Right kidney (tissue), 1 donor: ENCODE measurements around the gene STRAP.
"Not testable (repeated sequence)": the region's sequence is repeated elsewhere in the genome, so short reads cannot be mapped to it uniquely, and the experiment has no call there.

Experiments
- DNase-seq: peaks from one replicate; pipeline ENCODE4 v3.0.0-alpha.2; 2016

The STRAP gene

GRCh38 chr12:15863984-15864383 is 18.2 kb upstream of the STRAP start:
- no peak for DNase-seq

- DNase-seq, result no peak
Measured at GRCh38 chr12:15868186-15868585, 14.0 kb upstream of the STRAP start.

DNA sequence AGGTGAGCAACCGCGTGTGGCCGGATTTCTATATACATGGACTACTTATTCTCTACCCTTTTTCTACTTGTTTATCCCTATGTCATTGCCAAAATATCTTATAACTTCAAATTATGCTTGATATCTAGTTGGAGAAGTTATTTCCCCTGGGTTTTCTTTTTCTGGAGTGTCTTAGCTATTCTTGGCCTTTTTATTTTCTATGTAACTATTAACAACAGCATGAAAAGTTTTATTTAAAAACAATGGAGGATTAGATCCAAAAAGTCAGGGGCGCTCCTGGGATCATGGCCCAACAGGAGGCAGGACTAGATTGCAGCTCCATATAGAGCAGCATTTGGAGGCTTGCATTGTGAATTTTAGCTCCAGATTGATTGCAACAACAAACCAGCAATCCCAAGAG is 8.6 kb upstream of the STRAP start:
- DNase-seq, result no peak

DNA sequence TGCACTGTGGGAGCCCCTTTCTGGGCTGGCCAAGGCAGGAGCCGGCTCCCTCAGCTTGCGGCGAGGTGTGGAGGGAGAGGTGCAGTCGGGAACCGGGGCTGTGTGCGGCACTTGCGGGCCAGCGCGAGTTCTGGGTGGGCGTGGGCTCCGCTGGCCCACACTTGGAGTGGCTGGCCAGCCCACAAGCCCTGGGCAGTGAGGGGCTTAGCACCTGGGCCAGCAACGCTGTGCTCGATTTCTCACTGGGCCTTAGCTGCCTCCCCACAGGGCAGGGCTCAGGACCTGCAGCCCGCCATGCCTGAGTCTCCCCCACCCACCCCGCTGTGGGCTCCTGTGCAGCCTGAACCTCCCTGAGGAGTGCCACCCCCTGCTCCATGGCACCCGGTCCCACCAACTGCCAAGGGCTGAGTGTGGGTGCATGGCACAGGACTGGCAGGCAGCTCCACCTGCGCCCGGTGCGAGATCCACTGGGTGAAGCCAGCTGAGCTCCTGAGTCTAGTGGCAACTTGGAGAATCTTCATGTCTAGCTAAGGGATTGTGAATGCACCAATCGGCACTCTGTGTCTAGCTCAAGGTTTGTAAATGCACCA is 7.5 kb upstream of the STRAP start:
- not testable (repeated sequence) for DNase-seq

GRCh38 chr12:15875863-15876262 is 6.3 kb upstream of the STRAP start:
- DNase-seq, result no peak

DNA sequence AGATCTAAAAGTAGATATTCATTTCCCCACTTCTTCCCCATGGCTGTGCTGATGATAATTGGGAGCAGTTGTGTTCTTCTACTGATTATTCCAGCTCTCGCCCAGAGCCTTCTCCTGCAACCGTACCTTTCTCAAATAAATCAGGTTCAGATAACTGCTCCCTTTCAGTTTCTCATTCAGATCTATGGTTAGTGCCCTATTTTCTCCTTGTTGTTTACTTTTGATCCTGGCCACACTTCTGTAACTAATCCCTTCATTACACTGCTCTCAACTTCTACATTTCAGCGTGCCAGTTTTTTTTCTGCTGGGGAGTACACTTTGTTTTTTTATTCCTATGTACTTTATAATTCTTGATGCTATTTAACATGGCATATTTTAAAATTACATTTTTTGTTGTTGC is 2.8 kb upstream of the STRAP start:
- DNase-seq, result no peak

- DNase-seq, result no peak
Measured at GRCh38 chr12:15880721-15881120, 1.5 kb upstream of the STRAP start.

DNA sequence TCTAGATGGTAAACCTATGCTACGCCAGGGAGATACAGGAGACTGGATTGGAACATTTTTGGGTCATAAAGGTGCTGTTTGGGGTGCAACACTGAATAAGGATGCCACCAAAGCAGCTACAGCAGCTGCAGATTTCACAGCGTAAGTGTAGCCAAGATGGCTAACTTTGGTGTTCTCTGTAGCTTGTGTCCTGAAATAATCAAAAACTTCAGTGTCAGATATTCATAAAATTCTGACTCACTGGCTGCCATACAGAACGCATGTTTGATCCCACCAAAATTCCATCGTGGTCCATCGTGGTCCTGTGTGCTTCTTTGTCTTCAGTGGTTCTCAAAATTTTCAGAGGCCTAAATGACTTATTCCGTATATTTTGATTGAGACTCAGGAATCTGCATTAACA is 1.3 kb downstream of the STRAP start:
- peak; percentile 10 for DNase-seq

- no peak for DNase-seq
Measured at GRCh38 chr12:15886372-15887042, 4.3 kb downstream of the STRAP start.

DNA sequence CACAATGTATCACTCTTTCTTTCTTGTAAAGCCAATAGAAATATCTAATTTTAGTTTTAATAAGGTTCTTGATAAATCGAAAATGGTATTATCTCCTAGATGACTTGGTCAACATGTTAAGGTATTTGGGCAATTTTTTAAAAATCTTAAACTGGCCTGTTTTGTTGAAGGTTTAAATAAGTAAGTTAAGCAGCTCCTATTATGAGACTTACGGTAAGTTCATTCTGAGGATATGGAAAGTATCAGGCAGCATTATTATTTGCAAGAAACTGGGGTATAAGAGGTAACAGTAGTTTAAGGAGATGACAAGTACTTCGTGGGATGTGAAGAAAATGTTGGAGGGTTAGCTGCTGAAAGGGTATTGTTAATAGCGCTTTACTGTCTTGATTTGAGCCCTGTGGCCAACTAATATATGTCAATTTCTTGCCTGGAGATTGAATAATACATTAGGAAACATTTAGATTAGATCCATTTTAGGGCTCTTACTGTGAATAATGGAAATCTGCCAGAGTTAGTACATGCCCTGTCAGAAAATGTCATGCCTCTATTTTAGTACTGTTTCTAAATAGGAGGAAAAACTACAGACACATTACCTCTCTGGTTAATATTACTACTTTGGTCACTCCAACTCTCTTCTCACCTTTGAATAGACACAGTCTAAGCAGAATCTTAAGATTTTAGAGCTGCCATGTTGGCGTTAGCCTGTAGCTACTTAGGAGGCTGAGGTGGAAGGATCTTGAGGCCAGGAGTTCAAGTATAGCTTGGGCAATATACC is 5.0 kb downstream of the STRAP start:
- no peak for DNase-seq

GRCh38 chr12:15892645-15893259 is 10.6 kb downstream of the STRAP start:
- no peak for DNase-seq

GRCh38 chr12:15893260-15893659 is 11.1 kb downstream of the STRAP start:
- DNase-seq, result no peak

DNA sequence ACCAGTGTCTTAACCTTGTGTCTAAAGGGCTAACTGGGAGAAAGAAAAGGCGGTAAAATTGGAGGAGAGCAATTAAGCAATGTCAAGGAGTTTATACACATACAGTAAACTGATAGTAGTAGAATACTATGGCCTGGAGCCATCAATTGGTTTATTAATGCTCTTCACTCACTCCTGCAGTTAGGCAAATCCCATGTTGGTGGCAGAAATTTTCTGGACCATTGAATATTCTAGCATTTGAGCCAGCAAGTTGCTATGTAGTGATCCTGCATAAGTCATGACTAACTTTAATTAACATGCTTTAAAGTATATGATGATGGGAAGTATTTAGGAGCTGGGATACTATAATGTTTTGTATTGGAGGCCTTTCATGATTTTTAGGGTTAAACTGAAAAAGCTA is 14.7 kb downstream of the STRAP start:
- no peak for DNase-seq

GRCh38 chr12:15897433-15897832 is 15.2 kb downstream of the STRAP start:
- DNase-seq, result no peak

DNA sequence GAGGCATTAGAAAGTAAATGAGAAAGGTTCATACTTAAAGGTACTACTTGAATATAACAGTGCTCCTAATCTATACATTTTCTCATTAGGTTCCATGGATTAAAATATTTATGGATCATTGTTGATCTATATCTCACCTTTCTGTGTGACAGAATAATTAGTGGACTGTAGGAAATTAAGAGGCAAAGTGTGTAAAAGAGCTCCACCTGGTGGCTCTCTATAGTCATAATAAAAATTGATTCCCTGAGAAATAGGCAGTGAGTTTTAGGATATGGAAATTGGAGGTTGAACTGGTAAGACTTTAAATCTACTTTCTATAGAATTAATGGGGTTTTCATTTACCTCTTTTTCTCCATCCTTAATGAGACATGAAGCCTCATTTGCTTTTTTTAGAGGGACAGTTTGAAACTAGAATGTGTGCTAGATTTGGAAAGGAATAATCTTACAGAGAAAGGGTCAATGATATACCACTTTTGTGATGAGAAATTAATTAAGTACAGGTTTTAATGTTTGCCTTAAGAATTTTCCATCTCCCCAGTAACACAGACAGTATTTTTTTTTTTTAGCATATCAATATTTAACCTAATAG is 17.2 kb downstream of the STRAP start:
- DNase-seq, result no peak

GRCh38 chr12:15904378-15904920 is 22.3 kb downstream of the STRAP start:
- no peak for DNase-seq

GRCh38 chr12:15910468-15910863 is 28.3 kb downstream of the STRAP start:
- no peak for DNase-seq

DNA sequence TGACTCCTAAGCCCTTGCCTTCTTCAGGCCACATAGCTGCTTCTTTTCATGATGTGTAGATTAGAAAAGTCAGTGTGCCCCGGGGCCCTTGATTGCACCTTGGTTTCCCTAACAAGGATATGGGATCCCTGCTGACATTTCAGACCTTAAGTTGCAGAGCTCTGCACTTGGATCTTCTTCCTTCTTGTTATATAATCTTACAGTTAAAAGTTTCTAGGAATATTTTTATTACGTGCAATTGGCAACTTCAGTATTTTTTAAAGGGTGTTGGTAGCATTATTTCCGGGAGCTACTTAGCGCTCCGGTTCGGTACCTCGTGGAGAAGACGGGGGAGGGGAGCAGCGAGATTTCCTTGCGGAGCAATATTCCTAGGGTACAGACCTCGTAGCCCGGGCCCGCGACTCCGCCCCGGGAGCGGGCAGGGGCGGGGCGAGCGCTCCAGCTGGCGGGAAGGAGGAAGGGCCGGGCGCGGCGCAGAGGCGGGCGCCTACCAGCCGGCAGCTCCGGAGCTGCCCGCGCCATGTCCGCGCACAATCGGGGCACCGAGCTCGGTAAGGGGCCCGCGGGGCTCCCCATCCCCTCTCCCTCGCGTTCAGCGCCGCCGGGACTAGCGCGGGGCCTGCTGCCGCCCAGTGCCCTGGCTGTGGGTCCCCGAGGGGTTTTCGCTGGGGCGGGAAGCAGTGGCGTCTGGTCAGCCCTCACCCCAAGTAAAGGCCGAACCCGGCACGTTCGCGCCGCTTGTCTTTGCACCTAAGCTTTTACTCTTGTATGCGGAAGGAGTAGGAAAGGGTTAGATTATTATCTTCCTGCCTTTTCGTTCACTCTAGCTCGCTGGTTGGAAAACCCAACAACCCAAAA is 28.9 kb downstream of the STRAP start, which contains the start of gene DERA:
DERA (plus strand) TSS at position 469 of the 858 bp plus-strand sequence; CDS start at position 521, 52 bp downstream.
- DNase-seq, result peak; percentile 96

DNA sequence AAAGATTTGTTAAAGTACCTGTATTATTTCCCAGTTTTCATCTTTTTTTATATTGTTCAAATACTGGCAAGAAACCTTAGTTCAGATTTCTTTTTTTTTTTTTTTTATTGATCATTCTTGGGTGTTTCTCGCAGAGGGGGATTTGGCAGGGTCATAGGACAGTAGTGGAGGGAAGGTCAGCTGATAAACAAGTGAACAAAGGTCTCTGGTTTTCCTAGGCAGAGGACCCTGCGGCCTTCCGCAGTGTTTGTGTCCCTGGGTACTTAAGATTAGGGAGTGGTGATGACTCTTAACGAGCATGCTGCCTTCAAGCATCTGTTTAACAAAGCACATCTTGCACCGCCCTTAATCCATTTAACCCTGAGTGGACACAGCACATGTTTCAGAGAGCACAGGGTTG is 29.7 kb downstream of the STRAP start:
- DNase-seq, result not testable (repeated sequence)

GRCh38 chr12:15914131-15914530 is 31.9 kb downstream of the STRAP start:
- not testable (repeated sequence) for DNase-seq

GRCh38 chr12:15918066-15918465 is 35.9 kb downstream of the STRAP start:
- no peak for DNase-seq
